Measurements from ENCODE around the gene DAB2IP. TPM values are rescaled to one million over a fixed set of nuclear protein-coding genes. Genes with fewer than 3 reads are reported as not detected.

Gene DAB2IP
- total and polyA plus RNA-seq, 8 donors = 17.5 to 303 (median 45.6) TPM

GRCh38 chr9:121745396-121745695, 93.9 kb downstream of the DAB2IP start:
- 75 to 87% (median 79%) methylated on average over 3 to 4 of the region's 4 CpGs for WGBS, 5 donors
- peak overlapping the region in 4 of 5 donors; percentile 89 to 94 (median 93) for H3K27ac ChIP-seq
- no peaks in the 10 kb centered on the region for H3K9me3 ChIP-seq
- intact Hi-C loops (cut with DNase I; ENCODE audit: low total_unique reads) = no loop called here
- H3K4me3 ChIP-seq = no peak overlapping the region
- H3K36me3 ChIP-seq = peaks cover 0 to 5% (median 0%) of the 10 kb centered on the region in 4 donors
- H3K4me1 ChIP-seq = peaks cover 87 to 99% (median 95%) of the 10 kb centered on the region in 4 donors
- no peaks in the 10 kb centered on the region for H3K27me3 ChIP-seq
- TF ChIP-seq EP300 (IDR thresholded peaks at IDR 0.05) = no peak
- TF ChIP-seq POLR2A (IDR thresholded peaks at IDR 0.05) = no peak
- no peak for TF ChIP-seq POLR2AphosphoS5 (IDR thresholded peaks at IDR 0.05)
- TF ChIP-seq CTCF (IDR thresholded peaks at IDR 0.05) = no peak
- no peak for DNase-seq

GRCh38 chr9:121746411-121746810, 95.0 kb downstream of the DAB2IP start:
- intact Hi-C loops (cut with DNase I; ENCODE audit: low total_unique reads) = no loop called here
- H3K4me3 ChIP-seq = no peak overlapping the region
- H3K27me3 ChIP-seq = no peaks in the 10 kb centered on the region
- peak overlapping the region in 3 of 5 donors; percentile 18 to 93 (median 93) for H3K27ac ChIP-seq
- DNase-seq = no peak
- H3K9me3 ChIP-seq = no peaks in the 10 kb centered on the region
- 80 to 87% (median 84%) methylated on average over 5 of the region's 5 CpGs for WGBS, 5 donors
- no peak for TF ChIP-seq POLR2AphosphoS5 (IDR thresholded peaks at IDR 0.05)
- no peak for TF ChIP-seq POLR2A (IDR thresholded peaks at IDR 0.05)
- TF ChIP-seq EP300 (IDR thresholded peaks at IDR 0.05) = no peak
- TF ChIP-seq CTCF (IDR thresholded peaks at IDR 0.05) = no peak
- peaks cover 0 to 5% (median 0%) of the 10 kb centered on the region in 4 donors for H3K36me3 ChIP-seq
- H3K4me1 ChIP-seq = peaks cover 85 to 99% (median 95%) of the 10 kb centered on the region in 4 donors

- TF ChIP-seq CTCF (IDR thresholded peaks at IDR 0.05) = no peak
- no peak for TF ChIP-seq POLR2AphosphoS5 (IDR thresholded peaks at IDR 0.05)
- TF ChIP-seq POLR2A (IDR thresholded peaks at IDR 0.05) = no peak
- no peak for TF ChIP-seq EP300 (IDR thresholded peaks at IDR 0.05)
- Histone ChIP-seq H3K4me3 (no peak overlapping the region), H3K9me3 (no peaks in the 10 kb centered on the region), H3K36me3 (peaks cover 0 to 5% (median 0%) of the 10 kb centered on the region in 4 donors), H3K4me1 (peaks cover 85 to 99% (median 95%) of the 10 kb centered on the region in 4 donors), H3K27me3 (no peaks in the 10 kb centered on the region), H3K27ac (peak overlapping the region in 3 of 5 donors; percentile 18 to 93 (median 93))
- 9 to 47% (median 30%) methylated on average over 1 of the region's 1 CpG for WGBS, 5 donors
- intact Hi-C loops (cut with DNase I; ENCODE audit: low total_unique reads) = no loop called here
- no peak for DNase-seq
Measured at GRCh38 chr9:121746866-121747265, 95.4 kb downstream of the DAB2IP start.

GRCh38 chr9:121748074-121748473, 96.6 kb downstream of the DAB2IP start:
- Histone ChIP-seq H3K27me3 (no peaks in the 10 kb centered on the region), H3K9me3 (no peaks in the 10 kb centered on the region), H3K4me3 (no peak overlapping the region), H3K4me1 (peaks cover 85 to 99% (median 95%) of the 10 kb centered on the region in 4 donors), H3K36me3 (peaks cover 0 to 5% (median 0%) of the 10 kb centered on the region in 4 donors), H3K27ac (peak overlapping the region in 4 of 5 donors; percentile 66 to 93 (median 86))
- 28 to 49% (median 35%) methylated on average over 6 of the region's 6 CpGs for WGBS, 5 donors
- DNase-seq = no peak
- intact Hi-C loops (cut with DNase I; ENCODE audit: low total_unique reads) = no loop called here
- no peak for TF ChIP-seq EP300 (IDR thresholded peaks at IDR 0.05)
- no peak for TF ChIP-seq POLR2A (IDR thresholded peaks at IDR 0.05)
- TF ChIP-seq POLR2AphosphoS5 (IDR thresholded peaks at IDR 0.05) = no peak
- TF ChIP-seq CTCF (IDR thresholded peaks at IDR 0.05) = no peak

Measured in stomach (tissue), 9 donors.